ENCODE results near the gene OTP.
"Not testable (repeated sequence)": the region's sequence is repeated elsewhere in the genome, so short reads cannot be mapped to it uniquely, and the experiment has no call there.

Gene OTP

DNA sequence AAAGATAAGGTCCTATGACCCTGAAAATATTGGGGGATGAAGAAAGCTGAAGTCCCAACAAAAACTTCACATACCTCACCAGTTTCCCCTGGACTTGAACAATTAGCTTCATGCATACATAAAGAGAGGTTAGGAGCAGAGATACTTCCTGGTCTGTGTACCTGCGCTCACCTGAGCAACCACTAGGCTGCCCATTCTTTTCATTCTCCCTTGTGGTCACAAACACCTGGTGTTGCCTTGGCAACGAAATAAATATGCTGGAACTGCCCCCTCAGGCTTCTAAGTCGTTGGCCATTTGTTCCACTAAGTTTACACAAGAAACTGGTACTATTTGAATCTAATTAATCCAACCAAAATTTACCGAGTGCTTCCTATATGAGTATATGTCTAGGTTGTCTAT is 18.1 kb downstream of the OTP start:
- Histone ChIP-seq H3K36me3 (ENCODE audit: control insufficient read depth, insufficient read depth, low read length) (no peaks in the 10 kb centered on the region), H3K9me3 (ENCODE audit: control insufficient read depth, low read length) (no peaks in the 10 kb centered on the region), H3K9ac (no peak overlapping the region), H3K4me3 (ENCODE audit: low read depth, low read length) (no peak overlapping the region), H3K79me2 (no peaks in the 10 kb centered on the region), H3K4me1 (no peaks in the 10 kb centered on the region), H3K27me3 (ENCODE audit: control insufficient read depth, insufficient read depth, low read length) (peaks cover 10% of the 10 kb centered on the region), H3K27ac (no peak overlapping the region), H2AFZ (no peak overlapping the region), H3K4me2 (ENCODE audit: low read length) (no peak overlapping the region)
- TF ChIP-seq CTCF (IDR thresholded peaks at IDR 0.05), result no peak

- Histone ChIP-seq H3K4me1 (no peaks in the 10 kb centered on the region), H3K9me3 (ENCODE audit: control insufficient read depth, low read length) (no peaks in the 10 kb centered on the region)
Observed at GRCh38 chr5:77616920-77617319, 21.6 kb downstream of the OTP start.

DNA sequence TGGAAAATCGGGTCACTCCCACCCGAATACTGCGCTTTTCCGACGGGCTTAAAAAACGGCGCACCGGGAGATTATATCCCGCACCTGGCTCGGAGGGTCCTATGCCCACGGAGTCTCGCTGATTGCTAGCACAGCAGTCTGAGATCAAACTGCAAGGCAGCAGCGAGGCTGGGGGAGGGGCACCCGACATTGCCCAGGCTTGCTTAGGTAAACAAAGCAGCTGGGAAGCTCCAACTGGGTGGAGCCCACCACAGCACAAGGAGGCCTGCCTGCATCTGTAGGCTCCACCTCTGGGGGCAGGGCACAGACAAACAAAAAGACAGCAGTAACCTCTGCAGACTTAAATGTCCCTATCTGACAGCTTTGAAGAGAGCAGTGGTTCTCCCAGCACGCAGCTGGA is 29.6 kb downstream of the OTP start:
- not testable (repeated sequence) for H3K4me1 ChIP-seq; H3K9ac ChIP-seq; H3K36me3 ChIP-seq (ENCODE audit: control insufficient read depth, insufficient read depth, low read length); H3K27ac ChIP-seq; H3K9me3 ChIP-seq (ENCODE audit: control insufficient read depth, low read length); H3K4me2 ChIP-seq (ENCODE audit: low read length); H3K27me3 ChIP-seq (ENCODE audit: control insufficient read depth, insufficient read depth, low read length); H2AFZ ChIP-seq; H3K79me2 ChIP-seq; H3K4me3 ChIP-seq (ENCODE audit: low read depth, low read length)

More at GRCh38 chr5:77616920-77617319, 21.6 kb downstream of the OTP start:
- no peaks in the 10 kb centered on the region for H3K79me2 ChIP-seq
- H3K27ac ChIP-seq, result no peak overlapping the region
- H3K4me2 ChIP-seq (ENCODE audit: low read length), result no peak overlapping the region
- H3K9ac ChIP-seq, result no peak overlapping the region
- H3K4me3 ChIP-seq (ENCODE audit: low read depth, low read length), result no peak overlapping the region
- H3K27me3 ChIP-seq (ENCODE audit: control insufficient read depth, insufficient read depth, low read length), result peaks cover 7% of the 10 kb centered on the region
- H2AFZ ChIP-seq, result no peak overlapping the region
- no peak for TF ChIP-seq CTCF (IDR thresholded peaks at IDR 0.05)
- no peaks in the 10 kb centered on the region for H3K36me3 ChIP-seq (ENCODE audit: control insufficient read depth, insufficient read depth, low read length)

- Histone ChIP-seq H3K4me1 (no peaks in the 10 kb centered on the region), H3K9me3 (ENCODE audit: control insufficient read depth, low read length) (no peaks in the 10 kb centered on the region), H3K36me3 (ENCODE audit: control insufficient read depth, insufficient read depth, low read length) (no peaks in the 10 kb centered on the region), H3K9ac (no peak overlapping the region), H3K4me3 (ENCODE audit: low read depth, low read length) (no peak overlapping the region), H3K4me2 (ENCODE audit: low read length) (no peak overlapping the region), H3K27ac (no peak overlapping the region), H3K79me2 (no peaks in the 10 kb centered on the region), H2AFZ (no peak overlapping the region), H3K27me3 (ENCODE audit: control insufficient read depth, insufficient read depth, low read length) (no peaks in the 10 kb centered on the region)
- no peak for TF ChIP-seq CTCF (IDR thresholded peaks at IDR 0.05)
Observed at GRCh38 chr5:77607324-77607723, 31.2 kb downstream of the OTP start.

DNA sequence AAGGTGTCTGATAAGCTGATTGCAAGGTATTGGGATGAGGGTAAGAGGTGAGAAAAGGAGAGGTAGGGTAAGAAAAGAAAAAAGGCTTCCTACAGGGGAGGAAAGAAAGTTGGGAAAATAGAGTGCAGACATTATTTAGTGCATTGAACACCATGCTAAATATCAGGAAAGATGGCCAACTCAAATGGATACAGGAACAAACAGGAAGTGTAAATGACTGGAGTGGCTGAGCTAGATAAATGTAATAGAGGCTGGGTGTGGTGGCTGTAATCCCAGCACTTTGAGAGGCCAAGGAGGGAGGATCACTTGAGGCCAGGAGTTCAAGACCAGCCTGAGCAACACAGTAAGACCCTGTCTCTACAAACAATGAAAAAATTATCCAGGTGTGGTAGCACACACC is 32.2 kb downstream of the OTP start:
- H3K27me3 ChIP-seq (ENCODE audit: control insufficient read depth, insufficient read depth, low read length), result no peaks in the 10 kb centered on the region
- no peaks in the 10 kb centered on the region for H3K9me3 ChIP-seq (ENCODE audit: control insufficient read depth, low read length)
- no peaks in the 10 kb centered on the region for H3K4me1 ChIP-seq
- H3K79me2 ChIP-seq, result no peaks in the 10 kb centered on the region
- no peak overlapping the region for H3K4me3 ChIP-seq (ENCODE audit: low read depth, low read length)
- no peak overlapping the region for H3K4me2 ChIP-seq (ENCODE audit: low read length)
- no peak overlapping the region for H3K27ac ChIP-seq
- H3K36me3 ChIP-seq (ENCODE audit: control insufficient read depth, insufficient read depth, low read length), result no peaks in the 10 kb centered on the region
- H2AFZ ChIP-seq, result no peak overlapping the region
- TF ChIP-seq CTCF (IDR thresholded peaks at IDR 0.05), result no peak
- no peak overlapping the region for H3K9ac ChIP-seq

Measured in parathyroid adenoma (tissue), 2 donors.